WTC11 (cell line): ENCODE measurements around the gene SORCS1.

ENCODE experiments used
- CTCF ChIP-seq: fragments of 200-600 bp; IDR thresholded peaks from 2 replicates; pipeline ENCODE4 v1.8.0; 2022; ENCODE audit warnings: antibody characterized with exemption
- E2F1 ChIP-seq: sonication (generic); formaldehyde crosslinking; IDR thresholded peaks from 2 replicates; pipeline ENCODE4 v1.8.0; 2022; ENCODE audit warnings: mild to moderate bottlenecking, missing genetic modification reagents
- HMGXB4 ChIP-seq: sonication (generic); formaldehyde crosslinking; IDR thresholded peaks from 2 replicates; pipeline ENCODE4 v1.8.1; 2023; ENCODE audit warnings: mild to moderate bottlenecking, moderate library complexity, missing genetic modification reagents
- ZNF396 ChIP-seq: fragments of 250-450 bp; sonication (Bioruptor Pico); IDR thresholded peaks from 2 replicates; pipeline ENCODE4 v1.8.0; 2021; ENCODE audit warnings: mild to moderate bottlenecking, moderate library complexity, borderline replicate concordance

GRCh38 chr10:107118866-107119265 is 45.6 kb downstream of the SORCS1 start:
- no peak for TF ChIP-seq HMGXB4 (CRISPR knock-in tag)
- no peak for TF ChIP-seq CTCF
- no peak for TF ChIP-seq ZNF396 (CRISPR knock-in tag)
- TF ChIP-seq E2F1 (CRISPR knock-in tag), result no peak
